HS-27A (cell line): Measurements from ENCODE around the gene VCAM1.
"Not testable (repeated sequence)": the region's sequence is repeated elsewhere in the genome, so short reads cannot be mapped to it uniquely, and the experiment has no call there.

ENCODE experiments used
- DNase-seq: peaks from one replicate; pipeline ENCODE4 v3.0.0-alpha.2; 2012; ENCODE audit warnings: low read depth, missing footprints

VCAM1 gene

GRCh38 chr1:100719490-100719889 is at the start of gene VCAM1:
TSS of gene VCAM1 (plus strand) at chr1:100719742. CDS start at chr1:100719861, 119 bp downstream.
- DNase-seq, result no peak

- DNase-seq, result no peak
Observed at GRCh38 chr1:100670083-100670482, 49.5 kb upstream of the VCAM1 start.

- DNase-seq, result no peak
Observed at GRCh38 chr1:100671601-100672000, 47.9 kb upstream of the VCAM1 start.

GRCh38 chr1:100683448-100684349 is 35.8 kb upstream of the VCAM1 start:
- DNase-seq, result no peak

GRCh38 chr1:100699744-100700143 is 19.8 kb upstream of the VCAM1 start:
- DNase-seq, result no peak

- DNase-seq, result no peak
Observed at GRCh38 chr1:100700586-100700985, 19.0 kb upstream of the VCAM1 start.

GRCh38 chr1:100703052-100703451 is 16.5 kb upstream of the VCAM1 start:
- DNase-seq, result no peak

- no peak for DNase-seq
Observed at GRCh38 chr1:100703716-100704115, 15.8 kb upstream of the VCAM1 start.

GRCh38 chr1:100704473-100704872 is 15.1 kb upstream of the VCAM1 start:
- DNase-seq, result no peak

- no peak for DNase-seq
Observed at GRCh38 chr1:100706296-100706695, 13.2 kb upstream of the VCAM1 start.

GRCh38 chr1:100706856-100707255 is 12.7 kb upstream of the VCAM1 start:
- no peak for DNase-seq

- DNase-seq, result no peak
Observed at GRCh38 chr1:100708476-100709062, 11.0 kb upstream of the VCAM1 start.

GRCh38 chr1:100710906-100711682 is 8.4 kb upstream of the VCAM1 start:
- DNase-seq, result no peak

GRCh38 chr1:100713027-100713426 is 6.5 kb upstream of the VCAM1 start:
- not testable (repeated sequence) for DNase-seq

GRCh38 chr1:100713626-100714025 is 5.9 kb upstream of the VCAM1 start:
- DNase-seq, result no peak

- no peak for DNase-seq
Observed at GRCh38 chr1:100714599-100714998, 4.9 kb upstream of the VCAM1 start.

GRCh38 chr1:100717218-100717617 is 2.3 kb upstream of the VCAM1 start:
- no peak for DNase-seq

- no peak for DNase-seq
Observed at GRCh38 chr1:100718581-100718980, 961 bp upstream of the VCAM1 start.

- DNase-seq, result no peak
Observed at GRCh38 chr1:100720101-100720500, 559 bp downstream of the VCAM1 start.

GRCh38 chr1:100720751-100721150 is 1.2 kb downstream of the VCAM1 start:
- DNase-seq, result no peak

GRCh38 chr1:100721526-100722207 is 2.1 kb downstream of the VCAM1 start:
- DNase-seq, result no peak

- DNase-seq, result no peak
Observed at GRCh38 chr1:100722221-100722620, 2.7 kb downstream of the VCAM1 start.
